Measurements from ENCODE around the gene ZNF397.

DNA sequence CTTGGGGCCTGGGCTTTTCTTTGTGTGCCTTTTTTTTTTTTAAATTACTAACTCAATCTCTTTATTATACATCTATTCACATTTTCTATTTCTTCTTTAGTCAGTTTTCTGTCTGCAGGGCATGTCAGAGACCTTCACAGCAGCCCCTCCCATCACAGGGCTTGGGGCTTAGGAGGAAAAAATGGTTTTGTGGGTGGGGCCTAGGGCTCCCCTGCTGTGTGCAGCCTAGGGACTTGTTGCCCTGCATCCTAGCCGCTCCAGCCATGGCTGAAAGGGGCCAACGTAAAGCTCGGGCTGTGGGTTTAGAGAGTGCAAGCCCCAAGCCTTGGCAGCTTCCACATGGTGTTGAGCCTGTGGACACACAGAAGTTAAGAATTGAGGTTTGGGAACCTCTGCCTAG, 35.4 kb downstream of the ZNF397 start:
- TF ChIP-seq, protein P1, sequence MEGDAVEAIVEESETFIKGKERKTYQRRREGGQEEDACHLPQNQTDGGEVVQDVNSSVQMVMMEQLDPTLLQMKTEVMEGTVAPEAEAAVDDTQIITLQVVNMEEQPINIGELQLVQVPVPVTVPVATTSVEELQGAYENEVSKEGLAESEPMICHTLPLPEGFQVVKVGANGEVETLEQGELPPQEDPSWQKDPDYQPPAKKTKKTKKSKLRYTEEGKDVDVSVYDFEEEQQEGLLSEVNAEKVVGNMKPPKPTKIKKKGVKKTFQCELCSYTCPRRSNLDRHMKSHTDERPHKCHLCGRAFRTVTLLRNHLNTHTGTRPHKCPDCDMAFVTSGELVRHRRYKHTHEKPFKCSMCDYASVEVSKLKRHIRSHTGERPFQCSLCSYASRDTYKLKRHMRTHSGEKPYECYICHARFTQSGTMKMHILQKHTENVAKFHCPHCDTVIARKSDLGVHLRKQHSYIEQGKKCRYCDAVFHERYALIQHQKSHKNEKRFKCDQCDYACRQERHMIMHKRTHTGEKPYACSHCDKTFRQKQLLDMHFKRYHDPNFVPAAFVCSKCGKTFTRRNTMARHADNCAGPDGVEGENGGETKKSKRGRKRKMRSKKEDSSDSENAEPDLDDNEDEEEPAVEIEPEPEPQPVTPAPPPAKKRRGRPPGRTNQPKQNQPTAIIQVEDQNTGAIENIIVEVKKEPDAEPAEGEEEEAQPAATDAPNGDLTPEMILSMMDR (IDR thresholded peaks at IDR 0.05), result no peak
- no peak for TF ChIP-seq ZFX (IDR thresholded peaks at IDR 0.05; ENCODE audit: borderline replicate concordance)
